ENCODE results near the gene CTAG2. TPM values are rescaled to one million over a fixed set of nuclear protein-coding genes. Genes with fewer than 3 reads are reported as not detected.
"Not testable (repeated sequence)": the region's sequence is repeated elsewhere in the genome, so short reads cannot be mapped to it uniquely, and the experiment has no call there.

The CTAG2 gene
- polyA plus RNA-seq, 3 donors from 2014 or later = not detected

DNA sequence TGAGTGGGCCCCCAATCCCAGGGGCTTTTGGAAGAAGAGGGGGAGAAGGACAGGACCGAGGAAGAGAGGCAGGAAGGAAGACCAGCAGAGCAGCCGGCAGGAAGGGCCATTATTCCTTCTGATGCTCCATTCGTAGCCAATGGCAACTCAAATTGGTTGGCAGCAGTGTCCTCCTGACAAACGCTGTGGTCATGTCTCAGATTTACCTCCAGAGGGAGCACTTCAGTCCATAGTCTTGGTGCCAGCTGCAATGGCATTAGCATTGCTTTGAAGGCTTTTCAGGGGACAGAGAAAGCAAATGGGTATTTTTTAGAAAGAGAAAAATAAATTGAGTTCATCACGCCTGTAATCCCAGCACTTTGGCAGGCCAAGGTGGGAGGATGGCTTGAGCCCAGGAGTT, 24.4 kb downstream of the CTAG2 start:
- not testable (repeated sequence) for H3K4me1 Mint-ChIP-seq; H3K27me3 Mint-ChIP-seq (ENCODE audit: low read depth in 3 of 3); H3K4me3 Mint-ChIP-seq; H3K36me3 Mint-ChIP-seq; H3K9me3 Mint-ChIP-seq; DNase-seq; H3K27ac Mint-ChIP-seq

GRCh38 chrX:154620767-154621414, 32.5 kb downstream of the CTAG2 start:
- H3K27me3 Mint-ChIP-seq (ENCODE audit: low read depth in 3 of 3); H3K4me3 Mint-ChIP-seq; H3K9me3 Mint-ChIP-seq; H3K4me1 Mint-ChIP-seq; DNase-seq; H3K36me3 Mint-ChIP-seq; H3K27ac Mint-ChIP-seq: not testable (repeated sequence)

DNA sequence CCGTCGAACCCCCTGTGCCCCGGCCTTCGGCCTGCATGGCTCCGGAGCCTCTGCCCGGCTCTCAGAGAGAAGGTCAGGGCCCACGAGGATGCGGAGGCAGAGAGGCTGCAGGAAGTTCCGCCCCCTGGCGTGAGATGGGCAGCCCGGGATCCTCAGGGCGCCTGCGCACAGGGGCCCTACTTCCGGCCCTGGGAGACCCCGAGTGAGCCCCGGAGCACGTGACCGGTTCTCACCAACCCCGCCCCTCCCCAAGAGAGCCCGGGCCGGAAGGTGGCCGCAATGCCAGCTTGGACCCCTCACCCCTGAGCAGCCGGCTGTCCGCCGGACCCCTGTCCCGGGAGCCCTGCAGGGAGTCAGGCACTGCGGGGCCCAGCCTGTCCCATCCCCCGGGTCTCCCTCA, 34.2 kb downstream of the CTAG2 start, which contains the start of gene CTAG1B:
Gene CTAG1B (minus strand): TSS at position 101 of the 400 bp plus-strand sequence. CDS start 64 bp downstream, at position 37.
- not testable (repeated sequence) for H3K4me3 Mint-ChIP-seq; H3K4me1 Mint-ChIP-seq; DNase-seq; H3K36me3 Mint-ChIP-seq; H3K27ac Mint-ChIP-seq; H3K27me3 Mint-ChIP-seq (ENCODE audit: low read depth in 3 of 3); H3K9me3 Mint-ChIP-seq

DNA sequence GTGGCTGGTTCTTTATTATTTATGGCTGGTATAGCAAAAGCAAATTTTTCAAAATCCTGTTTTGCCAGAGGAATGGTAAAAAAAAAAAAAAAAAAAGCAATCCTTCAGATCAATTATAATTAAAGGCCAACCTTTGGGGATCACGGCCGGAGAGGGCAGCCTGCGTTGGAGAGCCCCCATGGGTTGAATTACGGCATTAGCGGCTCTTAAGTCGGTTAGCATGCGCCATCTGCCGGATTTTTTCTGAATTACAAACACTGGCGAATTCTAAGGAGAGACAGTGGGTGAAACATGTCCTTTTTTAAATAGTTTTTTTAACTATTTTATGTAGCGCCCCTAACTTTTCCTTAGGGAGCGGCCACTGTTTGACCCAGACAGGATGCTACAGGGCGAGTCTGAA, 39.8 kb downstream of the CTAG2 start:
- H3K4me1 Mint-ChIP-seq, H3K36me3 Mint-ChIP-seq, H3K4me3 Mint-ChIP-seq: not testable (repeated sequence)

GRCh38 chrX:154611146-154611545, 42.2 kb downstream of the CTAG2 start:
- not testable (repeated sequence) for H3K4me1 Mint-ChIP-seq

More for the DNA sequence above, 39.8 kb downstream of the CTAG2 start:
- H3K9me3 Mint-ChIP-seq; H3K27ac Mint-ChIP-seq; DNase-seq; H3K27me3 Mint-ChIP-seq (ENCODE audit: low read depth in 3 of 3): not testable (repeated sequence)

DNA sequence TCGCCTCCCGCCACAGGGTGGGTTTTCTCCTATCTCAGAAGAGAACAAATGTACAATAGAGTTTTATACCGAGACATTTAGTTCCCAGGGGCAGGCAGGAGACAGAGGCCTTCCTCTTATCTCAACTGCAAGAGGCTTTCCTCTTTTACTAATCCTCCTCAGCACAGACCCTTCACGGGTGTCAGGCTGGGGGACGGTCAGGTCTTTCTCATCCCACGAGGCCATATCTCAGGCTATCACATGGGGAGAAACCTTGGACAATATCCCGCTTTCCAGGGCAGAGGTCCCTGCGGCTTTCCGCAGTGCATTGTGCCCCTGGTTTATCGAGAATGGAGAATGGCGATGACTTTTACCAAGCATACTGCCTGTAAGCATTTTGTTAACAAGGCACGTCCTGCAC, 44.6 kb downstream of the CTAG2 start:
- not testable (repeated sequence) for H3K4me1 Mint-ChIP-seq; H3K4me3 Mint-ChIP-seq; H3K36me3 Mint-ChIP-seq; H3K9me3 Mint-ChIP-seq; H3K27ac Mint-ChIP-seq; H3K27me3 Mint-ChIP-seq (ENCODE audit: low read depth in 3 of 3); DNase-seq

More at GRCh38 chrX:154611146-154611545, 42.2 kb downstream of the CTAG2 start:
- H3K27me3 Mint-ChIP-seq (ENCODE audit: low read depth in 3 of 3); H3K36me3 Mint-ChIP-seq; H3K27ac Mint-ChIP-seq; DNase-seq; H3K4me3 Mint-ChIP-seq; H3K9me3 Mint-ChIP-seq: not testable (repeated sequence)

DNA sequence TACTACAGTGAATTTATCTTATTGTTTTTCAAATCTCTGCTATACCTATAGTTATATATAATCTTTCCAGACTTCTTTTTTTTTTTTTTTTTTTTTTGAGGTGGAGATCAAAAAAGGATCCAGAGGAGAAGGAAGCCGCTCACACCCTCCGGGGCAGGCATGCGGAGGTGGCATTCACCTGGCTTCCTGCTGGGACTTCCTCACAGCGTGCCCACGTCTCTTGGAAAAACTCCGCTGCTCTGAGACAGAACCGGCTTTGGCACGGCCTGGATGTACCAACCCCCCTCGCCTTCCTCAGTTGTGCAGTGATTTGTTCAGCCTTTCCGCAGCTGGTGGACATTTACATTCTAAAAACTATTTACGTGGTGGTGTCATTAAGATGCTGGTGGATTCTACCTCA, 45.4 kb downstream of the CTAG2 start:
- not testable (repeated sequence) for H3K27me3 Mint-ChIP-seq (ENCODE audit: low read depth in 3 of 3); H3K4me3 Mint-ChIP-seq; H3K27ac Mint-ChIP-seq; H3K9me3 Mint-ChIP-seq; H3K36me3 Mint-ChIP-seq; H3K4me1 Mint-ChIP-seq; DNase-seq

GRCh38 chrX:154607370-154607769, 46.0 kb downstream of the CTAG2 start:
- H3K36me3 Mint-ChIP-seq = no peaks in the 10 kb centered on the region
- H3K27me3 Mint-ChIP-seq (ENCODE audit: low read depth in 3 of 3) = peaks cover 0 to 5% (median 0%) of the 10 kb centered on the region in 3 donors
- H3K4me1 Mint-ChIP-seq = peaks cover 0 to 5% of the 10 kb centered on the region in 2 donors

DNA sequence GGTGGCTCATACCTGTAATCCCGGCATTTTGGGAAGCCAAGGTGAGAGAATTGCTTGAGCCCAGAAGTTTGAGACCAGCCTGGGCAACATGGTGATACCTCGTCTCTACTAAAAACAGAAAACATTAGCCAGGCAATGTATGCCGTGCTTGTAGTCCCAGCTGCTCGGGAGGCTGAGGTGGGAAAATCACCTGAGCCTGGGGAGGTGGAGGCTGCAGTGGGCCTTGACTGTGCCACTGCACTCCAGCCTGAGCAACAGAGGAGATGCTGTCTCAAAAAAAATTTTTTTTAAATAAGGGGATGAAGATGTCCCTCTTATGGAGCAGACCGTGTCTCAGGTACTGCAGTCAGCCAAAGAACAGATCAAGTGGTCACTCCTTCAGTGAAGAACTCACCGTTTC, 47.8 kb downstream of the CTAG2 start:
- H3K9me3 Mint-ChIP-seq = no peaks in the 10 kb centered on the region
- H3K4me3 Mint-ChIP-seq = no peak overlapping the region
- DNase-seq = no peak
- H3K27ac Mint-ChIP-seq = no peak overlapping the region
- H3K27me3 Mint-ChIP-seq (ENCODE audit: low read depth in 3 of 3) = peaks cover 0 to 5% (median 0%) of the 10 kb centered on the region in 3 donors
- no peaks in the 10 kb centered on the region for H3K36me3 Mint-ChIP-seq
- H3K4me1 Mint-ChIP-seq = peaks cover under 1 to 6% of the 10 kb centered on the region in 2 donors

More at GRCh38 chrX:154607370-154607769, 46.0 kb downstream of the CTAG2 start:
- Mint-ChIP-seq H3K4me3 (no peak overlapping the region), H3K9me3 (no peaks in the 10 kb centered on the region), H3K27ac (no peak overlapping the region)
- DNase-seq = no peak

- Mint-ChIP-seq H3K4me3 (no peak overlapping the region), H3K36me3 (no peaks in the 10 kb centered on the region), H3K27me3 (ENCODE audit: low read depth in 3 of 3) (peaks cover 0 to 7% (median 0%) of the 10 kb centered on the region in 3 donors), H3K27ac (no peak overlapping the region), H3K4me1 (peaks cover 10% of the 10 kb centered on the region in 2 donors), H3K9me3 (no peaks in the 10 kb centered on the region)
- no peak for DNase-seq
These were observed 49.6 kb downstream of the CTAG2 start for GRCh38 chrX:154603438-154604430.

DNA sequence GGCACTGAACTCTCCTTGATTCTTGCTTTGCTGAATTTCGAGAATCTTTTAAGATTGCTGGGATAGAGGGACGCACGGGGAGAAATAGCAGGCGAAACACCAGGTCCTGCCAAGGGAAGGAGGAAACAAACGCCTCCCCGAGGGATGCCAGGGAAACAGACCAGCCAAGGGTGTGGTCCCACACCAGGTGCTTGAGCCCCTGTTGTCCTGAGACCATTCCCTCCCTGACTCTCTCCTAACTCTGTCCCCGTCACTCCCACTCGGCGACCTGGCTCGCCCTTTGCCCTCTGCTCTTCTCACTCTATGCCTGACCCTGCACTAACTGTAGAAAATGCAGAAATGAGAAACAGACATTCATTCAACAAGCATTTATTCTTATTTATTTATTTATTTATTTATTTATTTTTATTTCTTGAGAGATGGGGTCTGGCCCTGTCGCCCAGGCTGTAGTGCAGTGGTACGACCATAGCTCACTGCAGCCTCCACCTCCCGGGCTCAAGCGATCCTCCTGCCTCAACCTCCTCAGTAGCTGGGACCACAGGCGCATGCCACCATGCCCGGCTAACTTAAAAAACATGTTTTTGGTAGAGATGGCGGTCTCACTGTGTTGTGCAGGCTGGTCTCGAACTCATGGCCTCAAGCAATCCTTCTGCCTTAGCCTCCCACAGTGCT, 50.5 kb downstream of the CTAG2 start:
- no peak for DNase-seq
- H3K27me3 Mint-ChIP-seq (ENCODE audit: low read depth in 3 of 3) = peaks cover 0 to 7% (median 0%) of the 10 kb centered on the region in 3 donors
- H3K9me3 Mint-ChIP-seq = no peaks in the 10 kb centered on the region
- no peak overlapping the region for H3K4me3 Mint-ChIP-seq
- H3K36me3 Mint-ChIP-seq = no peaks in the 10 kb centered on the region
- H3K27ac Mint-ChIP-seq = peak overlapping the region in 1 of 6 donors; percentile 32
- peaks cover 10 to 12% of the 10 kb centered on the region in 2 donors for H3K4me1 Mint-ChIP-seq

GRCh38 chrX:154602226-154602625, 51.2 kb downstream of the CTAG2 start:
- Mint-ChIP-seq H3K4me1 (peaks cover 10 to 19% of the 10 kb centered on the region in 2 donors), H3K9me3 (no peaks in the 10 kb centered on the region), H3K27ac (no peak overlapping the region), H3K27me3 (ENCODE audit: low read depth in 3 of 3) (peaks cover 0 to 7% (median 3%) of the 10 kb centered on the region in 3 donors), H3K4me3 (no peak overlapping the region), H3K36me3 (no peaks in the 10 kb centered on the region)
- DNase-seq = no peak

Data from immature natural killer cell (primary cell).